A549 (cell line): ENCODE measurements around the gene RNF207.

Experiments
- CEBPB ChIP-seq, 2 experiments: fragments of >200 bp in 1 of 2; sonication (Bioruptor Twin) in 1 of 2; formaldehyde crosslinking in 1 of 2; IDR thresholded peaks; 2 replicates each; pipeline ENCODE4 v1.6.1; 2012 to 2016
- EHMT2 ChIP-seq: fragments of 200-600 bp; sonication (generic); IDR thresholded peaks from 2 replicates; pipeline ENCODE4 v1.6.1; 2016; ENCODE audit warnings: antibody characterized with exemption, low read depth, mild to moderate bottlenecking, moderate library complexity
- EP300 ChIP-seq, 2 experiments: fragments of >200 bp; sonication (Bioruptor Twin); formaldehyde crosslinking; IDR thresholded peaks; 2 replicates in 1 of 2; 3 replicates in 1 of 2; pipeline ENCODE4 v1.6.1; 2016 to 2017
- JUNB ChIP-seq: fragments of >200 bp; sonication (Bioruptor Twin); formaldehyde crosslinking; IDR thresholded peaks from 2 replicates; pipeline ENCODE4 v1.6.1; 2016
- MAFK ChIP-seq: fragments of 450-650 bp; IDR thresholded peaks from 2 replicates; pipeline ENCODE4 v1.6.1; 2014; ENCODE audit not compliant: partially characterized antibody
- NR3C1 ChIP-seq: fragments of >200 bp; sonication (Bioruptor Twin); formaldehyde crosslinking; IDR thresholded peaks from 3 replicates; pipeline ENCODE4 v1.6.1; 2017
- PHF8 ChIP-seq: fragments of 200-600 bp; sonication (generic); IDR thresholded peaks from 2 replicates; pipeline ENCODE4 v1.6.1; 2016; ENCODE audit warnings: low read depth, mild to moderate bottlenecking, antibody characterized with exemption, moderate library complexity, borderline replicate concordance
- POLR2A ChIP-seq: IDR thresholded peaks from 2 replicates; pipeline ENCODE4 v1.6.1; 2012; ENCODE audit warnings: mild to moderate bottlenecking, low read length
- POLR2AphosphoS2 ChIP-seq: conservative IDR thresholded peaks from 2 replicates; pipeline ENCODE4 v1.6.1; 2012; ENCODE audit warnings: low read length, improper control_type of control experiment, inconsistent platforms
- RCOR1 ChIP-seq: fragments of 150-350 bp; IDR thresholded peaks from 2 replicates; pipeline ENCODE4 v1.6.1; 2014; ENCODE audit warnings: antibody characterized with exemption, low read length, low read depth
- ZNF302 ChIP-seq: fragments of 250-450 bp; sonication (Bioruptor Pico); IDR thresholded peaks from 2 replicates; pipeline ENCODE4 v1.9.0; 2021; ENCODE audit warnings: inconsistent platforms, mild to moderate bottlenecking, moderate library complexity
- TF ChIP-seq, protein P1 (sequence below): fragments of >200 bp; sonication (Bioruptor Twin); formaldehyde crosslinking; IDR thresholded peaks from 3 replicates; pipeline ENCODE4 v1.5.1; 2016
- TF ChIP-seq, protein P2 (sequence below): IDR thresholded peaks from 2 replicates; pipeline ENCODE4 v1.6.1; 2012
- TF ChIP-seq, protein P3 (sequence below): fragments of 200-600 bp; sonication (generic); IDR thresholded peaks from 2 replicates; pipeline ENCODE4 v1.6.1; 2016; ENCODE audit warnings: antibody characterized with exemption, mild to moderate bottlenecking, moderate library complexity

DNA sequence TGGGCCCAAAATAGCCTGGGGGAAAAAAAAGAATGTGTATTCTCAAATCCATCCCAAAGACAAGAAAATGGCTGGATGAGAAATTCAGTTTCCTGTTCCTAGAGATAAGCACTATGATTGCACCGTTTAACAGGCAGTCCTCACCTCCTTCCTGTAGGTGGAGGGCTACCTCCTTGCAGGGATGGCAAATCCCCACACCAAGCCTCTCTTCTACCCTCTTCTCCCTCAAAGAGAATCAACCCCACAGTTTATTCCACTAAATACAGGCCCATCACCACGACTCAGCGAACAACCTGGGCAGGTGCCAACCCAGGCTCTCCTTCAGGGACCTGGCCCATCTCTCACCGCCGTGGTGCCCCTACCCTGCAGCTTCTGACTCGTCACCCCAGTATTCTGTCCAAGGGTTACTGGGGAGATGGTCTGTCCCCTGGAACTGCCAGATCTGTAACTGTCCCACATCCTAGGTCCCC lies 22.4 kb upstream of the RNF207 start:
- no peak for TF ChIP-seq EP300 (IDR thresholded peaks at IDR 0.05)
- no peak for TF ChIP-seq POLR2A
- TF ChIP-seq, protein P1, sequence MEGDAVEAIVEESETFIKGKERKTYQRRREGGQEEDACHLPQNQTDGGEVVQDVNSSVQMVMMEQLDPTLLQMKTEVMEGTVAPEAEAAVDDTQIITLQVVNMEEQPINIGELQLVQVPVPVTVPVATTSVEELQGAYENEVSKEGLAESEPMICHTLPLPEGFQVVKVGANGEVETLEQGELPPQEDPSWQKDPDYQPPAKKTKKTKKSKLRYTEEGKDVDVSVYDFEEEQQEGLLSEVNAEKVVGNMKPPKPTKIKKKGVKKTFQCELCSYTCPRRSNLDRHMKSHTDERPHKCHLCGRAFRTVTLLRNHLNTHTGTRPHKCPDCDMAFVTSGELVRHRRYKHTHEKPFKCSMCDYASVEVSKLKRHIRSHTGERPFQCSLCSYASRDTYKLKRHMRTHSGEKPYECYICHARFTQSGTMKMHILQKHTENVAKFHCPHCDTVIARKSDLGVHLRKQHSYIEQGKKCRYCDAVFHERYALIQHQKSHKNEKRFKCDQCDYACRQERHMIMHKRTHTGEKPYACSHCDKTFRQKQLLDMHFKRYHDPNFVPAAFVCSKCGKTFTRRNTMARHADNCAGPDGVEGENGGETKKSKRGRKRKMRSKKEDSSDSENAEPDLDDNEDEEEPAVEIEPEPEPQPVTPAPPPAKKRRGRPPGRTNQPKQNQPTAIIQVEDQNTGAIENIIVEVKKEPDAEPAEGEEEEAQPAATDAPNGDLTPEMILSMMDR = no peak
- no peak for TF ChIP-seq MAFK
- TF ChIP-seq POLR2AphosphoS2 = no peak
- TF ChIP-seq, protein P2, sequence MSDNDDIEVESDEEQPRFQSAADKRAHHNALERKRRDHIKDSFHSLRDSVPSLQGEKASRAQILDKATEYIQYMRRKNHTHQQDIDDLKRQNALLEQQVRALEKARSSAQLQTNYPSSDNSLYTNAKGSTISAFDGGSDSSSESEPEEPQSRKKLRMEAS = no peak
- TF ChIP-seq NR3C1 = no peak
- no peak for TF ChIP-seq CEBPB (IDR thresholded peaks at IDR 0.05)
- no peak for TF ChIP-seq JUNB
- TF ChIP-seq, protein P3, sequence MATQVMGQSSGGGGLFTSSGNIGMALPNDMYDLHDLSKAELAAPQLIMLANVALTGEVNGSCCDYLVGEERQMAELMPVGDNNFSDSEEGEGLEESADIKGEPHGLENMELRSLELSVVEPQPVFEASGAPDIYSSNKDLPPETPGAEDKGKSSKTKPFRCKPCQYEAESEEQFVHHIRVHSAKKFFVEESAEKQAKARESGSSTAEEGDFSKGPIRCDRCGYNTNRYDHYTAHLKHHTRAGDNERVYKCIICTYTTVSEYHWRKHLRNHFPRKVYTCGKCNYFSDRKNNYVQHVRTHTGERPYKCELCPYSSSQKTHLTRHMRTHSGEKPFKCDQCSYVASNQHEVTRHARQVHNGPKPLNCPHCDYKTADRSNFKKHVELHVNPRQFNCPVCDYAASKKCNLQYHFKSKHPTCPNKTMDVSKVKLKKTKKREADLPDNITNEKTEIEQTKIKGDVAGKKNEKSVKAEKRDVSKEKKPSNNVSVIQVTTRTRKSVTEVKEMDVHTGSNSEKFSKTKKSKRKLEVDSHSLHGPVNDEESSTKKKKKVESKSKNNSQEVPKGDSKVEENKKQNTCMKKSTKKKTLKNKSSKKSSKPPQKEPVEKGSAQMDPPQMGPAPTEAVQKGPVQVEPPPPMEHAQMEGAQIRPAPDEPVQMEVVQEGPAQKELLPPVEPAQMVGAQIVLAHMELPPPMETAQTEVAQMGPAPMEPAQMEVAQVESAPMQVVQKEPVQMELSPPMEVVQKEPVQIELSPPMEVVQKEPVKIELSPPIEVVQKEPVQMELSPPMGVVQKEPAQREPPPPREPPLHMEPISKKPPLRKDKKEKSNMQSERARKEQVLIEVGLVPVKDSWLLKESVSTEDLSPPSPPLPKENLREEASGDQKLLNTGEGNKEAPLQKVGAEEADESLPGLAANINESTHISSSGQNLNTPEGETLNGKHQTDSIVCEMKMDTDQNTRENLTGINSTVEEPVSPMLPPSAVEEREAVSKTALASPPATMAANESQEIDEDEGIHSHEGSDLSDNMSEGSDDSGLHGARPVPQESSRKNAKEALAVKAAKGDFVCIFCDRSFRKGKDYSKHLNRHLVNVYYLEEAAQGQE = no peak
- TF ChIP-seq RCOR1 = no peak
- TF ChIP-seq EHMT2 = no peak
- no peak for TF ChIP-seq PHF8
- TF ChIP-seq ZNF302 (CRISPR knock-in tag) = no peak
